ENCODE measurements around the gene DEPP1. TPM values are rescaled to one million over a fixed set of nuclear protein-coding genes. Genes with fewer than 3 reads are reported as not detected.
A peak's percentile ranks its signal among the peaks of the same experiment; 100 is the strongest.

Gene DEPP1
- total and polyA plus RNA-seq, 2 of the 4 experiments (the other 2 are of a cell fraction): 13.6 to 30.0 TPM

DNA sequence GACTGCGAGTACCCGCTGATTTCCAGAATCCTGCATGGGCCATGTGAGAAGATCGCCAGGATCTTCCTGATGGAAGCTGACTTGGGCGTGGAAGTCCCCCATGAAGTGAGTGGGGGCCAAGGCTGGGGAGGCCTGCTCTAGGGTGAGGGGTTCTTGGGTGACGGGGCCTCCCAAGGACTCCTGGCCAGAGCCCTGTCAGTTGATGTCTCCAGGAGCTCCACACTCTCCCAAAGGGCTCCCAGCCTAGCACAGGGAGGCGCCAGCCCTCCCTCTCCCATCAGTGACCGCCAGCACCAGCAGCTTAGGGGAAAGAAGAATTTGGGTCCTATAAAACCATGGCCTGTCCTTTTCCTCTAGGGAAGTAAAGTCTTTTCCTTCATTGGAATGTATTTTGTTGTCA, 12.4 kb upstream of the DEPP1 start:
- in situ Hi-C loops (cut with MboI; ENCODE audit: low sequenced_read_pairs): loop anchor here (25.0 kb wide), 4 partner anchors 1021 to 1854 kb away; partner anchors contain the start of genes CSGALNACT2 and HNRNPF
- peaks cover 53% of the 10 kb centered on the region for H3K4me1 ChIP-seq (ENCODE audit: control insufficient read depth, insufficient read depth, low read length)
- CTCF ChIA-PET: no interaction called here

More for the DNA sequence above, 12.4 kb upstream of the DEPP1 start:
- Histone ChIP-seq H4K91ac (ENCODE audit: insufficient read depth, low read depth, low read length) (peak overlapping the region; percentile 54; the same call in 1 of the 2 replicates), H3K23ac (ENCODE audit: low read depth, low read length) (no peak overlapping the region), H2BK120ac (ENCODE audit: low read depth, low read length) (peak overlapping the region; percentile 20; the same call in 1 of the 2 replicates), H2AK5ac (ENCODE audit: low read depth, low read length) (0 out of 2 replicates have a peak overlapping the region, but pooled peaks have one; percentile 3), H3K4me2 (ENCODE audit: low read depth, low read length) (no peak overlapping the region), H4K8ac (ENCODE audit: low read depth in 2 of 2, low read length in 2 of 2) (no peak overlapping the region), H2BK5ac (ENCODE audit: low read depth, low read length, poor library complexity, severe bottlenecking) (no peak overlapping the region), H3K4me3 (ENCODE audit: insufficient read depth, low read depth, low read length) (no peak overlapping the region), H3K14ac (replicated peaks; ENCODE audit: low read depth, low read length) (no peak overlapping the region), H4K20me1 (ENCODE audit: insufficient read depth, low read length) (no peaks in the 10 kb centered on the region), H3K36me3 (ENCODE audit: control insufficient read depth, insufficient read depth, low read length) (peaks cover 11% of the 10 kb centered on the region; the same call in 1 of the 2 replicates), H3K27me3 (ENCODE audit: control insufficient read depth, insufficient read depth, low read length) (no peaks in the 10 kb centered on the region), H2BK15ac (ENCODE audit: low read depth, low read length) (peak overlapping the region; percentile 14; the same call in 1 of the 3 replicates), H3K9me1 (ENCODE audit: insufficient read depth, low read length) (peaks cover 40% of the 10 kb centered on the region), H3K9me3 (ENCODE audit: control insufficient read depth, insufficient read depth, low read length) (no peaks in the 10 kb centered on the region), H2AK9ac (replicated peaks; ENCODE audit: low read depth, low read length, poor library complexity) (no peak overlapping the region), H3K56ac (ENCODE audit: extremely low read depth, insufficient read depth, low read length) (no peak overlapping the region), H3K79me1 (ENCODE audit: low read depth in 1 of 2, low read length in 2 of 2) (peaks cover 0 to 7% of the 10 kb centered on the region in 2 experiments; a peak in 1 of 4 replicates), H2BK20ac (ENCODE audit: low read depth, low read length) (peak overlapping the region; percentile 45; the same call in 1 of the 2 replicates), H3K27ac (ENCODE audit: insufficient read depth, low read length) (no peak overlapping the region), H2AFZ (replicated peaks; ENCODE audit: low read length, poor library complexity) (no peak overlapping the region), H4K5ac (ENCODE audit: low read depth, low read length) (no peak overlapping the region), H3K18ac (ENCODE audit: low read depth, low read length) (0 out of 2 replicates have a peak overlapping the region, but pooled peaks have one; percentile 14), H3K4ac (ENCODE audit: low read depth, low read length) (peak overlapping the region; percentile 50), H3K9ac (ENCODE audit: low read depth, low read length) (no peak overlapping the region)
- ATAC-seq (ENCODE audit: low read depth): no peak
- POLR2A ChIA-PET (ENCODE audit: unreplicated experiment): no interaction called here
- no TSS peak for BruUV-seq (replicated peaks)
- DNase-seq: no peak
- intact Hi-C loops (cut with micrococcal nuclease): no loop called here
- dilution Hi-C loops (cut with HindIII; ENCODE audit: low sequenced_read_pairs, unreplicated experiment): no loop called here
- WGBS, 2 experiments (ENCODE audit: extremely low coverage in 2 of 2, insufficient read length in 1 of 2): 100% methylated on average over 1 of the region's 7 CpGs; no CpG with 5 or more reads in 1 of the 2 experiments
- TF ChIP-seq MAFK (IDR thresholded peaks at IDR 0.05; ENCODE audit: low read depth, low read length): no peak
- TF ChIP-seq RCOR1 (IDR thresholded peaks at IDR 0.05; ENCODE audit: insufficient replicate concordance, low read length): no peak
- TF ChIP-seq, protein P1, sequence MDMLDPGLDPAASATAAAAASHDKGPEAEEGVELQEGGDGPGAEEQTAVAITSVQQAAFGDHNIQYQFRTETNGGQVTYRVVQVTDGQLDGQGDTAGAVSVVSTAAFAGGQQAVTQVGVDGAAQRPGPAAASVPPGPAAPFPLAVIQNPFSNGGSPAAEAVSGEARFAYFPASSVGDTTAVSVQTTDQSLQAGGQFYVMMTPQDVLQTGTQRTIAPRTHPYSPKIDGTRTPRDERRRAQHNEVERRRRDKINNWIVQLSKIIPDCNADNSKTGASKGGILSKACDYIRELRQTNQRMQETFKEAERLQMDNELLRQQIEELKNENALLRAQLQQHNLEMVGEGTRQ (IDR thresholded peaks at IDR 0.05; ENCODE audit: low read depth, low read length): no peak
- TF ChIP-seq RAD21 (IDR thresholded peaks at IDR 0.05; ENCODE audit: low read length): no peak
- no peak for TF ChIP-seq MXI1 (IDR thresholded peaks at IDR 0.05; ENCODE audit: borderline replicate concordance, low read depth, low read length)
- TF ChIP-seq, protein P2, sequence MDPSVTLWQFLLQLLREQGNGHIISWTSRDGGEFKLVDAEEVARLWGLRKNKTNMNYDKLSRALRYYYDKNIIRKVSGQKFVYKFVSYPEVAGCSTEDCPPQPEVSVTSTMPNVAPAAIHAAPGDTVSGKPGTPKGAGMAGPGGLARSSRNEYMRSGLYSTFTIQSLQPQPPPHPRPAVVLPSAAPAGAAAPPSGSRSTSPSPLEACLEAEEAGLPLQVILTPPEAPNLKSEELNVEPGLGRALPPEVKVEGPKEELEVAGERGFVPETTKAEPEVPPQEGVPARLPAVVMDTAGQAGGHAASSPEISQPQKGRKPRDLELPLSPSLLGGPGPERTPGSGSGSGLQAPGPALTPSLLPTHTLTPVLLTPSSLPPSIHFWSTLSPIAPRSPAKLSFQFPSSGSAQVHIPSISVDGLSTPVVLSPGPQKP (IDR thresholded peaks at IDR 0.05; ENCODE audit: borderline replicate concordance, low read depth, low read length): no peak
- no peak for TF ChIP-seq CTCF (conservative IDR thresholded peaks at IDR 0.05; ENCODE audit: low read depth, low read length)
- TF ChIP-seq SMC3 (IDR thresholded peaks at IDR 0.05; ENCODE audit: low read depth, low read length): no peak

All from IMR-90 (cell line).